ENCODE data around the gene PDCL3. TPM values are rescaled to one million over a fixed set of nuclear protein-coding genes. Genes with fewer than 3 reads are reported as not detected.

PDCL3 gene
- total RNA-seq: 10 to 100 TPM; 33.9 to 34.1 TPM

- POLR2A ChIA-PET: interaction anchor here (0.7 to 2.5 kb wide), 10 partner anchors 9 to 690 kb away, joined by 3 to 46 read pairs (median 6); partner anchors contain the start of genes CHST10, CNOT11 and RPL31
- no peaks in the 10 kb centered on the region for H3K27me3 Mint-ChIP-seq (ENCODE audit: low read depth)
- peak within 1 kb of the TSS; percentile 84 for H3K4me3 Mint-ChIP-seq
- DNase-seq (peak; percentile 96), ATAC-seq (peak; percentile 93)
- H3K9me3 Mint-ChIP-seq (ENCODE audit: insufficient read depth): no peaks in the 10 kb centered on the region
- CTCF ChIA-PET: interaction anchor here (1.3 to 4.0 kb wide), 7 partner anchors 10 to 643 kb away, joined by 3 to 16 read pairs (median 5); no protein-coding TSS in a partner anchor
- H3K4me1 Mint-ChIP-seq (ENCODE audit: low read depth): peaks cover 32% of the 10 kb centered on the region
- peak within 1 kb of the TSS; percentile 99 for H3K27ac Mint-ChIP-seq
- peaks cover 12% of the 10 kb centered on the region for H3K36me3 Mint-ChIP-seq (ENCODE audit: low read depth)
Observed at GRCh38 chr2:100562613-100563406, at the start of gene PDCL3. PDCL3 (plus strand) TSS chr2:100562993; CDS start chr2:100563068, 75 bp downstream.

- CTCF ChIA-PET: no interaction called here
Observed at GRCh38 chr2:100513650-100514049, 49.1 kb upstream of the PDCL3 start.

GRCh38 chr2:100517556-100517955 is 45.2 kb upstream of the PDCL3 start:
- H3K9me3 Mint-ChIP-seq (ENCODE audit: insufficient read depth): no peaks in the 10 kb centered on the region
- peaks cover 3% of the 10 kb centered on the region for H3K27me3 Mint-ChIP-seq (ENCODE audit: low read depth)
- DNase-seq (no peak), ATAC-seq (no peak)
- no peaks in the 10 kb centered on the region for H3K4me1 Mint-ChIP-seq (ENCODE audit: low read depth)
- ChIA-PET POLR2A (interaction anchor here (0.7 kb wide), 1 partner anchor 1374 kb away, joined by 3 read pairs; no protein-coding TSS in a partner anchor), CTCF (interaction anchor here (0.7 kb wide), 1 partner anchor 22 kb away, joined by 4 read pairs; no protein-coding TSS in a partner anchor)
- H3K27ac Mint-ChIP-seq: no peak overlapping the region
- no peak overlapping the region for H3K4me3 Mint-ChIP-seq
- H3K36me3 Mint-ChIP-seq (ENCODE audit: low read depth): no peaks in the 10 kb centered on the region

More at GRCh38 chr2:100513650-100514049, 49.1 kb upstream of the PDCL3 start:
- DNase-seq: no peak
- POLR2A ChIA-PET: no interaction called here
- H3K27me3 Mint-ChIP-seq (ENCODE audit: low read depth): peaks cover 5% of the 10 kb centered on the region
- no peak overlapping the region for H3K27ac Mint-ChIP-seq
- ATAC-seq: no peak
- H3K4me1 Mint-ChIP-seq (ENCODE audit: low read depth): no peaks in the 10 kb centered on the region
- H3K4me3 Mint-ChIP-seq: no peak overlapping the region
- peaks cover under 1% of the 10 kb centered on the region for H3K9me3 Mint-ChIP-seq (ENCODE audit: insufficient read depth)
- H3K36me3 Mint-ChIP-seq (ENCODE audit: low read depth): no peaks in the 10 kb centered on the region

- Mint-ChIP-seq H3K4me3 (no peak overlapping the region), H3K27me3 (ENCODE audit: low read depth) (peaks cover 3% of the 10 kb centered on the region), H3K9me3 (ENCODE audit: insufficient read depth) (no peaks in the 10 kb centered on the region), H3K27ac (no peak overlapping the region), H3K4me1 (ENCODE audit: low read depth) (no peaks in the 10 kb centered on the region), H3K36me3 (ENCODE audit: low read depth) (no peaks in the 10 kb centered on the region)
- DNase-seq: no peak
- no peak for ATAC-seq
- ChIA-PET POLR2A (no interaction called here), CTCF (no interaction called here)
Observed at GRCh38 chr2:100518801-100519200, 44.0 kb upstream of the PDCL3 start.

GRCh38 chr2:100520224-100520623 is 42.6 kb upstream of the PDCL3 start:
- DNase-seq (no peak), ATAC-seq (no peak)
- Mint-ChIP-seq H3K36me3 (ENCODE audit: low read depth) (no peaks in the 10 kb centered on the region), H3K27me3 (ENCODE audit: low read depth) (peaks cover 3% of the 10 kb centered on the region), H3K9me3 (ENCODE audit: insufficient read depth) (no peaks in the 10 kb centered on the region), H3K4me1 (ENCODE audit: low read depth) (no peaks in the 10 kb centered on the region), H3K4me3 (no peak overlapping the region), H3K27ac (no peak overlapping the region)
- CTCF ChIA-PET: no interaction called here
- POLR2A ChIA-PET: no interaction called here

GRCh38 chr2:100522430-100522829 is 40.4 kb upstream of the PDCL3 start:
- no peaks in the 10 kb centered on the region for H3K9me3 Mint-ChIP-seq (ENCODE audit: insufficient read depth)
- CTCF ChIA-PET: no interaction called here
- no peaks in the 10 kb centered on the region for H3K4me1 Mint-ChIP-seq (ENCODE audit: low read depth)
- H3K4me3 Mint-ChIP-seq: no peak overlapping the region
- DNase-seq: no peak
- no peak for ATAC-seq
- H3K27me3 Mint-ChIP-seq (ENCODE audit: low read depth): peaks cover 3% of the 10 kb centered on the region
- no peak overlapping the region for H3K27ac Mint-ChIP-seq
- POLR2A ChIA-PET: no interaction called here
- no peaks in the 10 kb centered on the region for H3K36me3 Mint-ChIP-seq (ENCODE audit: low read depth)

GRCh38 chr2:100524331-100524730 is 38.5 kb upstream of the PDCL3 start:
- ChIA-PET CTCF (no interaction called here), POLR2A (no interaction called here)
- Mint-ChIP-seq H3K36me3 (ENCODE audit: low read depth) (no peaks in the 10 kb centered on the region), H3K27ac (no peak overlapping the region), H3K27me3 (ENCODE audit: low read depth) (peaks cover 4% of the 10 kb centered on the region), H3K9me3 (ENCODE audit: insufficient read depth) (no peaks in the 10 kb centered on the region), H3K4me1 (ENCODE audit: low read depth) (no peaks in the 10 kb centered on the region), H3K4me3 (no peak overlapping the region)
- DNase-seq (no peak), ATAC-seq (no peak)

- DNase-seq (no peak), ATAC-seq (no peak)
- H3K36me3 Mint-ChIP-seq (ENCODE audit: low read depth): no peaks in the 10 kb centered on the region
- POLR2A ChIA-PET: interaction anchor here (0.7 kb wide), 1 partner anchor 445 kb away, joined by 3 read pairs; no protein-coding TSS in a partner anchor
- H3K9me3 Mint-ChIP-seq (ENCODE audit: insufficient read depth): no peaks in the 10 kb centered on the region
- CTCF ChIA-PET: interaction anchor here (1.2 kb wide), 1 partner anchor 12 kb away, joined by 5 read pairs; no protein-coding TSS in a partner anchor
- no peak overlapping the region for H3K4me3 Mint-ChIP-seq
- H3K4me1 Mint-ChIP-seq (ENCODE audit: low read depth): peaks cover 9% of the 10 kb centered on the region
- no peak overlapping the region for H3K27ac Mint-ChIP-seq
- peaks cover 4% of the 10 kb centered on the region for H3K27me3 Mint-ChIP-seq (ENCODE audit: low read depth)
Observed at GRCh38 chr2:100526868-100527267, 35.9 kb upstream of the PDCL3 start.

- peaks cover 9% of the 10 kb centered on the region for H3K4me1 Mint-ChIP-seq (ENCODE audit: low read depth)
- H3K9me3 Mint-ChIP-seq (ENCODE audit: insufficient read depth): no peaks in the 10 kb centered on the region
- H3K27ac Mint-ChIP-seq: no peak overlapping the region
- DNase-seq (no peak), ATAC-seq (no peak)
- peaks cover 4% of the 10 kb centered on the region for H3K27me3 Mint-ChIP-seq (ENCODE audit: low read depth)
- no peaks in the 10 kb centered on the region for H3K36me3 Mint-ChIP-seq (ENCODE audit: low read depth)
- POLR2A ChIA-PET: interaction anchor here (0.7 kb wide), 1 partner anchor 444 kb away, joined by 3 read pairs; no protein-coding TSS in a partner anchor
- CTCF ChIA-PET: interaction anchor here (1.2 kb wide), 1 partner anchor 13 kb away, joined by 5 read pairs; no protein-coding TSS in a partner anchor
- H3K4me3 Mint-ChIP-seq: no peak overlapping the region
Observed at GRCh38 chr2:100527440-100528015, 35.3 kb upstream of the PDCL3 start.

- Mint-ChIP-seq H3K27me3 (ENCODE audit: low read depth) (peaks cover 4% of the 10 kb centered on the region), H3K4me1 (ENCODE audit: low read depth) (peaks cover 9% of the 10 kb centered on the region), H3K4me3 (no peak overlapping the region), H3K27ac (no peak overlapping the region), H3K36me3 (ENCODE audit: low read depth) (no peaks in the 10 kb centered on the region), H3K9me3 (ENCODE audit: insufficient read depth) (no peaks in the 10 kb centered on the region)
- CTCF ChIA-PET: no interaction called here
- DNase-seq (no peak), ATAC-seq (no peak)
- POLR2A ChIA-PET: no interaction called here
Observed at GRCh38 chr2:100529176-100529575, 33.6 kb upstream of the PDCL3 start.

- no peak for ATAC-seq
- H3K27ac Mint-ChIP-seq: no peak overlapping the region
- POLR2A ChIA-PET: no interaction called here
Observed at GRCh38 chr2:100529900-100530299, 32.9 kb upstream of the PDCL3 start.

GRCh38 chr2:100535855-100536254 is 26.9 kb upstream of the PDCL3 start:
- DNase-seq (no peak), ATAC-seq (no peak)
- CTCF ChIA-PET: no interaction called here
- no peaks in the 10 kb centered on the region for H3K9me3 Mint-ChIP-seq (ENCODE audit: insufficient read depth)
- POLR2A ChIA-PET: no interaction called here
- H3K27me3 Mint-ChIP-seq (ENCODE audit: low read depth): no peaks in the 10 kb centered on the region
- no peak overlapping the region for H3K27ac Mint-ChIP-seq
- no peaks in the 10 kb centered on the region for H3K36me3 Mint-ChIP-seq (ENCODE audit: low read depth)
- H3K4me1 Mint-ChIP-seq (ENCODE audit: low read depth): no peaks in the 10 kb centered on the region
- H3K4me3 Mint-ChIP-seq: no peak overlapping the region

More at GRCh38 chr2:100529900-100530299, 32.9 kb upstream of the PDCL3 start:
- Mint-ChIP-seq H3K27me3 (ENCODE audit: low read depth) (peaks cover 4% of the 10 kb centered on the region), H3K9me3 (ENCODE audit: insufficient read depth) (no peaks in the 10 kb centered on the region), H3K36me3 (ENCODE audit: low read depth) (no peaks in the 10 kb centered on the region), H3K4me1 (ENCODE audit: low read depth) (peaks cover 9% of the 10 kb centered on the region), H3K4me3 (no peak overlapping the region)
- no peak for DNase-seq
- CTCF ChIA-PET: no interaction called here

All from activated CD8-positive, alpha-beta T cell treated with anti-CD3 and anti-CD28 coated beads, Interleukin-2, amount 10 ng/mL, durations not matched to agents 7 days and 5 days (primary cell).